ENCODE data around the gene RGS1. TPM values are rescaled to one million over a fixed set of nuclear protein-coding genes. Genes with fewer than 3 reads are reported as not detected.
A peak's percentile ranks its signal among the peaks of the same experiment; 100 is the strongest.

RGS1 gene
- polyA plus RNA-seq, 1 of the 3 experiments (the other 2 are of a cell fraction), result 0.12 TPM

DNA sequence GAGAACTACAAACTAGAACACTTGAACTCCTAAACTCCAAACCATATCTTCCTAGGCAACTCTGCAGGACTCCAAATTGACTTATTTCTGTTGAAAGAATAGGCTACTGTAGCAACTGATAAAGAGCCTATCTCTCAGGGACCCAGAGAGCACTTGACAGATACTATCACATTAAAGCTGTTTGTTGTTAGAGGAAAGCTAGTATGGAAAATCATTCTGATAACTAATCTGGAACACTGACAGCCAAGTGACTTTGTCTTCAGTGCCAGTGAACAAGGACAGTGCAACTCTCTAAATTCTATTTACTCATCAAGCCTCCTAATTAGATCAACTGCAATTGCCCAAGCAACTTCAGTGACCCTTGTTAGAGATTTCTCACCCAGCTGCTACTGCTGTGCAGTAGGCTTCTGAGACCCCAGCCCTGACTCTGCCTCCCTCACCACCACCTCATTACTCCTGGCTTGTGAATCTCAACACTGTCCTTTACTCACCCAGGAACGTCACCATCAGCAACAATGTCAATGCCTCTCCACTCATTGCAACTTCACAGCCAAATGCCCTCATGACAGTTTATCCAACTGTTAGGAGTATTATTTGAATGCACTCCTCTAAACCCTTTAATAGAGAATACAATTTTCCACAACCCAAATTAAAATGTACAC, 53.0 kb downstream of the RGS1 start:
- DNase-seq, result no peak
- no peak overlapping the region for H2AFZ ChIP-seq (ENCODE audit: low read depth)
- CTCF ChIA-PET, result interaction anchor here (0.7 to 1.3 kb wide), 7 partner anchors 18 to 493 kb away, joined by 3 to 5 read pairs (median 3); partner anchors contain the start of gene CDC73
- peaks cover 0 to 19% of the 10 kb centered on the region in 2 experiments; a peak in 3 of 4 replicates for H3K4me1 ChIP-seq (ENCODE audit: control insufficient read depth in 1 of 2, insufficient read depth in 2 of 2, low read depth in 1 of 2, low read length in 1 of 2)
- H3K27me3 ChIP-seq (ENCODE audit: insufficient read depth), result no peaks in the 10 kb centered on the region
- TF ChIP-seq RAD21 (IDR thresholded peaks at IDR 0.05; ENCODE audit: low read length) (0 out of 2 replicates have a peak, but pooled peaks have one; percentile 25), EP300 (IDR thresholded peaks at IDR 0.05; ENCODE audit: borderline replicate concordance in 1 of 2, low read depth in 1 of 2, low read length in 1 of 2) (peak in 1 of 2 experiments; percentile 92; a peak in 2 of 4 replicates), GABPA (IDR thresholded peaks at IDR 0.05; ENCODE audit: low read depth) (no peak), FOXJ3 (CRISPR knock-in tag; IDR thresholded peaks at IDR 0.05) (peak; percentile 45; the same call in 1 of the 2 replicates), MXI1 (IDR thresholded peaks at IDR 0.05; ENCODE audit: low read depth, low read length) (peak; percentile 35; the same call in 1 of the 2 replicates), RCOR1 (IDR thresholded peaks at IDR 0.05; ENCODE audit: low read length) (peak; percentile 86), GATA2 (CRISPR knock-in tag; IDR thresholded peaks at IDR 0.05) (peak; percentile 88), TCF12 (IDR thresholded peaks at IDR 0.05) (peak; percentile 38; the same call in 1 of the 2 replicates), CHD2 (IDR thresholded peaks at IDR 0.05; ENCODE audit: low read length, partially characterized antibody) (peak; percentile 62)
- TF ChIP-seq, protein P1, sequence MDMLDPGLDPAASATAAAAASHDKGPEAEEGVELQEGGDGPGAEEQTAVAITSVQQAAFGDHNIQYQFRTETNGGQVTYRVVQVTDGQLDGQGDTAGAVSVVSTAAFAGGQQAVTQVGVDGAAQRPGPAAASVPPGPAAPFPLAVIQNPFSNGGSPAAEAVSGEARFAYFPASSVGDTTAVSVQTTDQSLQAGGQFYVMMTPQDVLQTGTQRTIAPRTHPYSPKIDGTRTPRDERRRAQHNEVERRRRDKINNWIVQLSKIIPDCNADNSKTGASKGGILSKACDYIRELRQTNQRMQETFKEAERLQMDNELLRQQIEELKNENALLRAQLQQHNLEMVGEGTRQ (IDR thresholded peaks at IDR 0.05; ENCODE audit: borderline replicate concordance, low read depth, low read length), result no peak
- TF ChIP-seq, protein P2, sequence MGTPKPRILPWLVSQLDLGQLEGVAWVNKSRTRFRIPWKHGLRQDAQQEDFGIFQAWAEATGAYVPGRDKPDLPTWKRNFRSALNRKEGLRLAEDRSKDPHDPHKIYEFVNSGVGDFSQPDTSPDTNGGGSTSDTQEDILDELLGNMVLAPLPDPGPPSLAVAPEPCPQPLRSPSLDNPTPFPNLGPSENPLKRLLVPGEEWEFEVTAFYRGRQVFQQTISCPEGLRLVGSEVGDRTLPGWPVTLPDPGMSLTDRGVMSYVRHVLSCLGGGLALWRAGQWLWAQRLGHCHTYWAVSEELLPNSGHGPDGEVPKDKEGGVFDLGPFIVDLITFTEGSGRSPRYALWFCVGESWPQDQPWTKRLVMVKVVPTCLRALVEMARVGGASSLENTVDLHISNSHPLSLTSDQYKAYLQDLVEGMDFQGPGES (IDR thresholded peaks at IDR 0.05; ENCODE audit: low read depth, low read length), result no peak
- H3F3A ChIP-seq (replicated peaks; ENCODE audit: insufficient read depth), result no peaks in the 10 kb centered on the region
- WGBS (ENCODE audit: low lambda C conversion rate), result 100% methylated on average over 1 of the region's 1 CpG
- no peak overlapping the region for H3K4me2 ChIP-seq
- H3K36me3 ChIP-seq (replicated peaks in 1 of 2; ENCODE audit: control insufficient read depth in 1 of 2, insufficient read depth in 2 of 2, low read length in 1 of 2), result no peaks in the 10 kb centered on the region
- no peak overlapping the region for H3K9ac ChIP-seq
- H4K20me1 ChIP-seq (ENCODE audit: insufficient read depth), result no peaks in the 10 kb centered on the region
- no peaks in the 10 kb centered on the region; the same call in 1 of the 2 replicates for H3K9me3 ChIP-seq
- POLR2A ChIA-PET, result no interaction called here
- H3K27ac ChIP-seq (ENCODE audit: low read depth in 2 of 2, low read length in 1 of 2), result 0 out of 4 replicates have a peak overlapping the region, but pooled peaks of 1 of the 2 experiments have one; percentile 11
- no peak overlapping the region for H3K4me3 ChIP-seq (ENCODE audit: low read depth in 2 of 2, low read length in 1 of 2)
- H3K79me2 ChIP-seq (ENCODE audit: insufficient read depth), result no peaks in the 10 kb centered on the region
- no peaks in the 10 kb centered on the region for H3K9me2 ChIP-seq

DNA sequence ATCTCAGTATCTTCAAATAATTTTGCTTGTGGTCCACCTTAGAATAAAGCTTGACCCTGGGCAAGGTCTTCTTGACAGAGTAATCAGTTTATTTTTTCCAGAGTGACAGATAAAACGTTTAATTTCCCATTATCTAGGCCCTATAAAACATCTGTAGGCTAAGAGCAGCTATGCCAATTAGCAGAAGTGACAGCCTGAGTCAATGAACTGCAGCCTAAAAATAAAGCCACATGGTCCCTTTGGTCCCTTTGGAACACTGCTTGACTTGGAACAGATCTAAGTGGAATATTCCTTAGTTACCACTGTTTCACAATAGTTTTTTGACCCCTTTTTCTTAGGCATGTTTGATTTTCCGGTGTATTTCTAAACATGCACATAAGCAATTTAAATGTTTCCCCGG, 54.0 kb downstream of the RGS1 start:
- no peaks in the 10 kb centered on the region; the same call in 1 of the 2 replicates for H3K9me3 ChIP-seq
- H4K20me1 ChIP-seq (ENCODE audit: insufficient read depth), result no peaks in the 10 kb centered on the region
- H3K4me3 ChIP-seq (ENCODE audit: low read depth in 2 of 2, low read length in 1 of 2), result no peak overlapping the region
- no peak overlapping the region for H2AFZ ChIP-seq (ENCODE audit: low read depth)
- no peaks in the 10 kb centered on the region for H3K79me2 ChIP-seq (ENCODE audit: insufficient read depth)
- H3K36me3 ChIP-seq (replicated peaks in 1 of 2; ENCODE audit: control insufficient read depth in 1 of 2, insufficient read depth in 2 of 2, low read length in 1 of 2), result no peaks in the 10 kb centered on the region
- ChIA-PET POLR2A (interaction anchor here (0.7 kb wide), 1 partner anchor 397 kb away, joined by 5 read pairs; no protein-coding TSS in a partner anchor), CTCF (interaction anchor here (1.1 to 1.3 kb wide), 3 partner anchors 19 to 177 kb away, joined by 3 read pairs; no protein-coding TSS in a partner anchor)
- H3F3A ChIP-seq (replicated peaks; ENCODE audit: insufficient read depth), result no peaks in the 10 kb centered on the region
- H3K27ac ChIP-seq (ENCODE audit: low read depth in 2 of 2, low read length in 1 of 2), result no peak overlapping the region
- no peak overlapping the region for H3K9ac ChIP-seq
- DNase-seq, result no peak
- 67% methylated on average over 3 of the region's 3 CpGs for WGBS (ENCODE audit: low lambda C conversion rate)
- H3K9me2 ChIP-seq, result no peaks in the 10 kb centered on the region
- H3K4me1 ChIP-seq (ENCODE audit: control insufficient read depth in 1 of 2, insufficient read depth in 2 of 2, low read depth in 1 of 2, low read length in 1 of 2), result peaks cover 0 to 21% of the 10 kb centered on the region in 2 experiments; a peak in 3 of 4 replicates
- no peak overlapping the region for H3K4me2 ChIP-seq
- H3K27me3 ChIP-seq (ENCODE audit: insufficient read depth), result no peaks in the 10 kb centered on the region
- TF ChIP-seq FOXM1 (IDR thresholded peaks at IDR 0.05; ENCODE audit: low read depth), result no peak
- TF ChIP-seq YY1 (IDR thresholded peaks at IDR 0.05; ENCODE audit: low read depth), result no peak
- TF ChIP-seq RAD21 (IDR thresholded peaks at IDR 0.05; ENCODE audit: low read length), result no peak
- TF ChIP-seq, protein P3, sequence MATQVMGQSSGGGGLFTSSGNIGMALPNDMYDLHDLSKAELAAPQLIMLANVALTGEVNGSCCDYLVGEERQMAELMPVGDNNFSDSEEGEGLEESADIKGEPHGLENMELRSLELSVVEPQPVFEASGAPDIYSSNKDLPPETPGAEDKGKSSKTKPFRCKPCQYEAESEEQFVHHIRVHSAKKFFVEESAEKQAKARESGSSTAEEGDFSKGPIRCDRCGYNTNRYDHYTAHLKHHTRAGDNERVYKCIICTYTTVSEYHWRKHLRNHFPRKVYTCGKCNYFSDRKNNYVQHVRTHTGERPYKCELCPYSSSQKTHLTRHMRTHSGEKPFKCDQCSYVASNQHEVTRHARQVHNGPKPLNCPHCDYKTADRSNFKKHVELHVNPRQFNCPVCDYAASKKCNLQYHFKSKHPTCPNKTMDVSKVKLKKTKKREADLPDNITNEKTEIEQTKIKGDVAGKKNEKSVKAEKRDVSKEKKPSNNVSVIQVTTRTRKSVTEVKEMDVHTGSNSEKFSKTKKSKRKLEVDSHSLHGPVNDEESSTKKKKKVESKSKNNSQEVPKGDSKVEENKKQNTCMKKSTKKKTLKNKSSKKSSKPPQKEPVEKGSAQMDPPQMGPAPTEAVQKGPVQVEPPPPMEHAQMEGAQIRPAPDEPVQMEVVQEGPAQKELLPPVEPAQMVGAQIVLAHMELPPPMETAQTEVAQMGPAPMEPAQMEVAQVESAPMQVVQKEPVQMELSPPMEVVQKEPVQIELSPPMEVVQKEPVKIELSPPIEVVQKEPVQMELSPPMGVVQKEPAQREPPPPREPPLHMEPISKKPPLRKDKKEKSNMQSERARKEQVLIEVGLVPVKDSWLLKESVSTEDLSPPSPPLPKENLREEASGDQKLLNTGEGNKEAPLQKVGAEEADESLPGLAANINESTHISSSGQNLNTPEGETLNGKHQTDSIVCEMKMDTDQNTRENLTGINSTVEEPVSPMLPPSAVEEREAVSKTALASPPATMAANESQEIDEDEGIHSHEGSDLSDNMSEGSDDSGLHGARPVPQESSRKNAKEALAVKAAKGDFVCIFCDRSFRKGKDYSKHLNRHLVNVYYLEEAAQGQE (IDR thresholded peaks at IDR 0.05; ENCODE audit: low read depth, low read length), result no peak
- TF ChIP-seq, protein P1 (IDR thresholded peaks at IDR 0.05; ENCODE audit: borderline replicate concordance, low read depth, low read length), result no peak
- TF ChIP-seq, protein P2 (IDR thresholded peaks at IDR 0.05; ENCODE audit: low read depth, low read length), result no peak
- TF ChIP-seq JUND (IDR thresholded peaks at IDR 0.05), result no peak
- TF ChIP-seq, protein P4, sequence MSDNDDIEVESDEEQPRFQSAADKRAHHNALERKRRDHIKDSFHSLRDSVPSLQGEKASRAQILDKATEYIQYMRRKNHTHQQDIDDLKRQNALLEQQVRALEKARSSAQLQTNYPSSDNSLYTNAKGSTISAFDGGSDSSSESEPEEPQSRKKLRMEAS (IDR thresholded peaks at IDR 0.05; ENCODE audit: low read depth), result no peak
- TF ChIP-seq NRF1 (IDR thresholded peaks at IDR 0.05; ENCODE audit: low read depth, low read length), result no peak
- peak; percentile 76 for TF ChIP-seq RCOR1 (IDR thresholded peaks at IDR 0.05; ENCODE audit: low read length)
- TF ChIP-seq GABPA (IDR thresholded peaks at IDR 0.05; ENCODE audit: low read depth), result no peak

Measured in SK-N-SH (cell line).